Measurements from ENCODE around the gene STOX1.
"Not testable (repeated sequence)": the region's sequence is repeated elsewhere in the genome, so short reads cannot be mapped to it uniquely, and the experiment has no call there.

The STOX1 gene, protein sequence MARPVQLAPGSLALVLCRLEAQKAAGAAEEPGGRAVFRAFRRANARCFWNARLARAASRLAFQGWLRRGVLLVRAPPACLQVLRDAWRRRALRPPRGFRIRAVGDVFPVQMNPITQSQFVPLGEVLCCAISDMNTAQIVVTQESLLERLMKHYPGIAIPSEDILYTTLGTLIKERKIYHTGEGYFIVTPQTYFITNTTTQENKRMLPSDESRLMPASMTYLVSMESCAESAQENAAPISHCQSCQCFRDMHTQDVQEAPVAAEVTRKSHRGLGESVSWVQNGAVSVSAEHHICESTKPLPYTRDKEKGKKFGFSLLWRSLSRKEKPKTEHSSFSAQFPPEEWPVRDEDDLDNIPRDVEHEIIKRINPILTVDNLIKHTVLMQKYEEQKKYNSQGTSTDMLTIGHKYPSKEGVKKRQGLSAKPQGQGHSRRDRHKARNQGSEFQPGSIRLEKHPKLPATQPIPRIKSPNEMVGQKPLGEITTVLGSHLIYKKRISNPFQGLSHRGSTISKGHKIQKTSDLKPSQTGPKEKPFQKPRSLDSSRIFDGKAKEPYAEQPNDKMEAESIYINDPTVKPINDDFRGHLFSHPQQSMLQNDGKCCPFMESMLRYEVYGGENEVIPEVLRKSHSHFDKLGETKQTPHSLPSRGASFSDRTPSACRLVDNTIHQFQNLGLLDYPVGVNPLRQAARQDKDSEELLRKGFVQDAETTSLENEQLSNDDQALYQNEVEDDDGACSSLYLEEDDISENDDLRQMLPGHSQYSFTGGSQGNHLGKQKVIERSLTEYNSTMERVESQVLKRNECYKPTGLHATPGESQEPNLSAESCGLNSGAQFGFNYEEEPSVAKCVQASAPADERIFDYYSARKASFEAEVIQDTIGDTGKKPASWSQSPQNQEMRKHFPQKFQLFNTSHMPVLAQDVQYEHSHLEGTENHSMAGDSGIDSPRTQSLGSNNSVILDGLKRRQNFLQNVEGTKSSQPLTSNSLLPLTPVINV

DNA sequence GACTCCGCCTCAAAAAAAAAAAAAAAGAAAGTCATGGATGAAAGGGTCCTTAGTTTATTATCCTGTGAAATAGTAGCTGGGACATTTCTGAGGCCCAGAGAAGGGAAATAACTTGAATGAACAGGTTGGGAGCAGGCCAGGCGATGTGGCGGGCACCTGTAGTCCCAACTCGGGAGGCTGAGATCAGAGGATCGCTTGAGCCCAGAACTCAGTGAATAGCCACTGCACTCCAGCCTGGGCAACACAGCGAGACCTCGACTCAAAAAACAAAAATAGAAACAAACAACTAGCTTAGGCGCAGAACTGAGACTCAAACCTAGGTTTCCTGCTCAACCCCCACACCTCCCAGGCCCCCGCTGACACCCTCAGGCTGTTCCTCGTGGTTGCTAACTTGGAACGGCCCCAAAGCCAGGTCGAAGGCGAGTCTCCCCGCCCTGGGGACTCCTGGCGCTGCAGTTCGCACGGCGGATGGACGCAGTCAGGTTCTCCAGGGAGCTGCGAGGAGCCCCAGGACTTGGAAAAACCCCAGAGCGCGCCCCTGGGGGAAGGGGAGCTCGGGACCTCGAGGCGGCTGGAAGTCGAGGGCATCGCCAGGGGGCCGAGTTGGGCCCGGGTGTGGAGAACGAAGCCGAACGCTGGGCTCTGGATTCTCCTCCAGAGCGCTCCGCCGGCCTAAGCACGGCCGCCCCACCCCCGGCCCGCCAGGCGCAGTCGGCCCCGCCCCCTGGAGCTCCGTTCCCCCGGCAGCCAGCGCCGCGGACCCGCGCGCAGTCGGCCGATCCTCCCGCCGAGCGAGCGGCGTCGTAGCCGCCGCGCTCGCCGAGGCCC lies at the start of gene STOX1:
Gene STOX1, plus strand, starts transcription at position 768 of the 828 bp plus-strand sequence. CDS start 93 bp downstream, outside the sequence.
- no peak for DNase-seq (ENCODE audit: low spot score)

DNA sequence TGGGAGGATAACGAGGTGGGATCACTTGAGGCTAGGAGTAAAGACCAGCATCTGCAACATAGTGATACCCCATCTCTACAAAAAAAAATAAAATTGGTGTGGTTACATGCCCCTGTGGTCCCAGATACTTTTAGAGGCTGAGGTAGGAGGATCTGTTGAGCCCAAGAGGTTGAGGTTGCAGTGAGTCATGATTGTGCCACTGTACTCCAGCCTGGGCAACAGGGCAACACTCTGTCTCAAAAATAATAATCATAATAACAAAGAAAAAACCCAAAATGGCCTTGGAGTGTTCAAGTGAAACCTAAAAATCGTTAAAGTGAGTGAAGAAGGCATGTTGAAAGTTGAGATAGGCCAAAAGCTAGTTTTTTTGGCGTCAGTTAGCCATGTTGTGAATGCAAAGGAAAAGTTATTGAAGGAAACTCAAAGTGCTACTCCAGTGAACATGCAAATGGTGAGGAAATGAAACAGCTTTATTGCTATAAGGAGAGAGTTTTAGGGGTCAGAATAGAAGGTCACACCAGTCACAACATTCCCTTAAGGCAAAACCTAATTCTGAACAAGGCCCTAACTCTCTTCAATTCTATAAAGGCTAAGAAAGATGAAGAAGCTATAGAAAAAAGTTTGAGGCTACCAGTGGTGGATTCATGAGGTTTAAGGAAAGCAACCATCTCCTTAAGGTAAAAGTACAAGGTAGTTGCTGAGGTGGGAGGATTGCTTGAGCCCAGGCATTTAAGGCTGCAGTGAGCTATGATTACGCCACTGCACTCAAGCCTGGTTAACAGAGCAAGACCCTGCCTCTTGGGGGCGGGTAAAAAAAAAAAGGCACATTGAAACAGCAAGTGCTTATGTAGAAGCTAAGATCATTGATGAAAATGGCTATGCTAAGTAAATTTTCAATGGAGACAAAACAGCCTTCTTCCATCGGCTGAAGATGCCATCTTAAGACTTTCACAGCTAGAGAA lies 45.4 kb upstream of the STOX1 start:
- DNase-seq (ENCODE audit: low spot score) = no peak

DNA sequence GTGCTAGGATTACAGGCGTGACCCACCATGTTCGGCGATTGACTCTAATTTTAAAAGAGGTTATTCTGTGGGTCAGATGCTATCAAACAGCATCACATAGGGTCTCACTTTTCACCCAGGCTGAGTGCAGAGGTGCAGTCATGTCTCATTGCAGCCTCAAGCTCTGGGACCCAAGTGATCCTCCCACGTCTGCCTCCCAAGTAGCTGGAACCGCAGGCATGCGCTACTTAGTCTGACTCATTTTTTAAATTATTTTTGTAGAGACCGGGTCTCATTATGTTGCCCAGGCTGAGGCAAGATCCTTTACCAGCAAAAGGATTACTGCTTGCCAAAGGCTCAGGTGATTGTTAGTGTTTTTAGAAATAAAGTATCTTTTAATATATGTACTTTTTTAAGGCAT lies 42.9 kb upstream of the STOX1 start:
- DNase-seq (ENCODE audit: low spot score) = no peak

DNA sequence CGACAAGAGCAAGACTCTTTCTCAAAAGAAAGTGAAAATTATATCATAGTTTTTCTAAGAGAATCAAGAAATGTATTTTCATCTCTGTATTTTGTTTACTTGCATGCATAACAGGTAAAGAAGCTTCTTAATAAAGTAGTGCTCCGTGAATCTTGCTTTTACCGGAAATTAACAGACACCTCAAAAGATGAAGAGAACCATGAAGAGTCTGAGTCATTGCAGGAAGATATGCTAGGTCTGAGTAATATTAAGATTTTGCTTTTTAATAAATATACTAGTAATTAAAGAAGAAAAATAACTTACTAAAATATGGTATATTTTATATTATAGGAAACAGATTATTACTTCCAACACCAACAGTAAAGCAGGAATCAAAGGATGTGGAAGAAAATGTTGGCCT lies 39.5 kb upstream of the STOX1 start:
- no peak for DNase-seq (ENCODE audit: low spot score)

DNA sequence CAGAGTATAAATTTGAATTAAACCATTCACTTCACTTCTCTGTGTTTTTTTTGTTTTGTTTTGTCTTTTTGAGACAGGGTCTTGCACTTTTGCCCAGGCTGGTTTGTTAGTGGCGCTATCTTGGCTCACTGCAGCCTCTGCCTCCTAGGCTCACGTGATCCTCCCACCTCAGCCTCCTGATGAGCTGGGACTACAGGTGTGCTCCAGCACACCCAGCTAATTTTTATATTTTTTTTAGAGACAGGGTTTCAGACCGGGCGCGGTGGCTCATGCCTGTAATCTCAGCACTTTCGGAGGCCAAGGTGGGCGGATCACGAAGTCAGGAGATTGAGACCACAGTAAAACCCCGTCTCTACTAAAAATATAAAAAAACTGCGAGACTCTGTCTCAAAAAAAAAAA lies 36.9 kb upstream of the STOX1 start:
- DNase-seq (ENCODE audit: low spot score) = no peak

DNA sequence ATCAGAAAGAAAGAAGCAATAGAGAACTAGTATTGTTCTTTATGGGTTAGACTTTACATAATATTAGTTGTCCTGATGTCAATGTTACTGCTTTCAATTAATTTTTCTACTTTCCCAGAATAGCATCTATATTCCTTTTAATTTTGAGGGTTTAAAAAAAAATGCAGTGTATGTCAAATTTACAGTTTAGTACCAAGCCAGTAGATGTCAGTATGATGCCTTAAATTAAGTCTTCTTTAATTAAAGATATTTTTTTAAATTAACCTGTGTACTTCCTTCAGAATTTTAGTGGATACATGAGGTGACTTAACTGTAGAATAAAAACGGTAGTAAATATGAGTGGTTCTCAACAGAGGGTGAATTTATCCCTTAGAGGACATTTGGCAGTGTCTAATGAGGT lies 35.2 kb upstream of the STOX1 start:
- DNase-seq (ENCODE audit: low spot score) = no peak

DNA sequence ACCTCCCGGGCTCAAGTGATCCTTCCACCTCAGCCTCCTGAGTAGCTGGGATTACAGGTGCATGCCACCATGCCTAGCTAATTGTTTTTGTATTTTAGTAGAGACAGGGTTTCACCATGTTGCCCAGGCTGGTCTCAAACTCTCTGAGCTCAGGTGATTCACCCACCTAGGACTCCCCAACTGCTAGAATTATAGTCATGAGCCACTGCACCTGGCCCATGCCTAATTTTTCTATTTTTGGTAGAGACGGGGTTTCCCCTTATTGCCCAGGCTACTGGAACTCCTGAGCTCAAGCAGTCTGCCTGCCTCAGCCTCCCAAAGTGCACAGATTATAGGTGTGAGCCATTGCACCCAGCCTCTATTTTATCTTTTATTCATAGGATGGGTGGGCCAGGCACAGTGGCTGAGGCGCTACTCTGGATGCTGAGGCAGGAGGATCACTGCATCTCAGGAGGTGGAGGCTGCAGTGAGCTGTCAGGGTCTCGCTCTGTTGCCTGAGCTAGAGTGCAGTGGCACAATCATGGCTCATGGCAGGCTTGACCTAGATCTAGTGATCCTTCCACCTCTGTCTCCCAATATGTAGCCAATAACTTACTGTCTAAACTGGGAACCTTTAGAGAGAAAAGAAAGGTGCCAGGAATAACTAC lies 31.3 kb upstream of the STOX1 start:
- no peak for DNase-seq (ENCODE audit: low spot score)

DNA sequence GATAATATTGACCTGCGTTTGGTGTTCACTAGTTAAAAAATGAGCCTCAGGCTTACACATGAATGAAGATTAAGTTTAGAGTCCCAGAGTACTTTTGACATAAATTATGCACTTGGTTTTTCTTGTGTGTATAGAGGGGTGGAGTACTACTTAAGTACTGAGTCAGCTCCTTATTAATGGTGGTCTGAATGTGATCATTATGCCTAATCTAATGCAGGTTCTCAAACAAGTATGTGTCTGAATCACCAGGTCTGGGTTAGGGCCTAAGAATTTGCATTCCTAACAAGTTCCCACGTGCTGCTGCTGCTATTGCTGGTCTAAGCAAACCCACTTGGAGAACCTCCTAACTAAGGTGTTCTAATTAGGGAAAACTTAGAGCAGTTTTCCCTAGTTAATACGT lies 30.7 kb upstream of the STOX1 start:
- no peak for DNase-seq (ENCODE audit: low spot score)

DNA sequence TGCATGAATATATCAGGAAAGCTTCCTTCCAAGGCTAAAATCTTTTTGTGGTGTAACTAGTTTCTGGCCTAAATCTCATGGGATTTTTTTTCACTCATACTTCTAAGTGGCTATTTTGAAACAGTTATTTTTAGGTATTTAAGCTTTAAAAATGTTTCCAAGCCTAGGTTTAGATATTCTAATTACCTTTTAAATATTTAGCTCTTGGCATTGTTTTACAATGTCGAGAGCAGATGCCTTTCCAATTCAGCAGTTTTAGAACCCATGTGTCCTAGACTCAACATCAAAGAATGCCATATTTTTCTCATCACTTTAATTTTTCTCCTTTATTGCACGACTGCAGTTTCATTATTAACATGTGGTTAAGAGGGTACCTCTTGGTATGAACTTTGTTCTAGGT lies 27.1 kb upstream of the STOX1 start:
- DNase-seq (ENCODE audit: low spot score) = no peak

DNA sequence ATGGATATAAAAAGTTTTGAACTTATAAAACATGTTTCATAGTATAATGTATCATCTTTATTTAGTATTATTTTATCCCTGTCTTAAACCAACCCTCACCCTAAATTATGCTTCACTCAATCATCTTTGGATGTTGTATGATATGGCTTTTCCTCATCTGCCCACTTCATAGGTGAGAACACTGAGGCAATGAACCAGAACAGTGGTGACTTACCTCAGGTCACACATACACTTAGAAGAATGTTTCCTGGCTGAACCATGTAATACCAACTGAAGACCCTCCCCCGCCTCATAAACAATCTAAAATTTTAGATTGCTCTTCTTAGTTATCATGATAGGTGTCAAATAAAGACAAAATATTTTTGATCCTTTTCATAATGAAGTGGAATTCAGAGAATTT lies 22.6 kb upstream of the STOX1 start:
- no peak for DNase-seq (ENCODE audit: low spot score)

DNA sequence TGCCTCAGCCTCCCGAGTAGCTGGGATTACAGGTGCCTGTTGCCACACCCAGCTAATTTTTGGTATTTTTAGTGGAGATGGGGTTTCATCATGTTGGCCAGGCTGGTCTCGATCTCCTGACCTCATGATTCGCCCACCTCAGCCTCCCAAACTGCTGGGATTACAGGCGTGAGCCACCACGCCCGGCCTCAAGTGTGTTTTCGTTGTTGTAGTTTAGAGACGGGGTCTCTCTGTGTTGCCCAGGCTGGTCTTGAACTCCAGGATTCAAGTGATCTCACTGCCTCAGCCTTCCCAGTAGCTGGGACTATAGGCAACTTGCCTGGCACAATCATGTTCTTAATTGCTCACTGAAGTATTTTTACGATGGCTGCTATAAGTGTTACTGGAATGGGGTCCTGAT lies 16.5 kb upstream of the STOX1 start:
- not testable (repeated sequence) for DNase-seq (ENCODE audit: low spot score)

DNA sequence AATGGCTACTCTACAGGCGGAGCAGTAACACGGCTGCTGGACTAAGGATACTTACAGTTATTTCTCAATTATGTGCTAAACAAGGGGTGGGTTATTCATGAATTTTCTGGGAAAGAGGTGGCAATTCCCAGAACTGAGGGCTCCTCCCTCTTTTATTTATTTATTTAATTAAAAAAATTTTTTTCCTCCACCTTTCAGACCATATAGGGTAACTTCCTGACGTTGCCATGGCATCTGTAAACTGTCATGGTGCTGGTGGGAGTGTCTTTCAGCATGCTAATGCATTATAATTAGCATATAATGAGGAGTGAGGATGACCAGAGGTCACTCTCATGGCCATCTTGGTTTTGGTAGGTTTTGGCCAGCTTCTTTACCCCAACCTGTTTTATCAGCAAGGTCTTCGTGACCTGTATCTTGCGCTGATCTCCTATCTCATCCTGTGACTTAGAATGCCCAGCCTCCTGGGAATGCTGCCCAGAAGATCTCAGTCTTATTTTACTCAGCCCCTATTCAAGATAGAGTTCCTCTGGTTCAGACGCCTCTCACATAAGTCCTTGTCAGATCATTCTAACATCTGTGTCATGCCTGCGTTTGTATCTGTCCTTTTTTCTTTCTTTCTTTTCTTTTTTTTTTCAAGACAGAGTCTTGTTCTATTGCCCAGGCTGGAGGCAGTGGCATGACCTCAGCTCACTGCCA lies 15.9 kb upstream of the STOX1 start:
- DNase-seq (ENCODE audit: low spot score) = no peak

DNA sequence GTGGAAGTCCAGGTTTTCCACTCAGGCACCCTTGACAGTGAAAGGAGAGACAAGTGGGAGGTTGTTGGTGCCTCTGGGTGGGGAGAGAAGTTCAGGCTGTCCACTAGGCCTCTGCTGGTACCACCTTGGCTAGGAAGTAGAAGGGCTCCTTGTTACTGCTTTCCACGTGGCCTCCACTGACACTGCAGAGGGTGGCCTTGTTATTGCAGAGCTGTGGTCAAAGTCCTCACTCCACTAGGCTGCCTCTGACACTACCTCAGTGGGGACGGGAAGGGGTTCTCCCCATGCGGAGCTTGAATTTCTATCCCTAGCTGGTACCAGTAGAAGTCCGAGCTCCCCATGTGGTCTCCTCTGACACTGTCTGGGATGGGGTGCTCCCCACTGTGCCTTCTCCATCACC lies 14.9 kb upstream of the STOX1 start:
- DNase-seq (ENCODE audit: low spot score) = no peak

DNA sequence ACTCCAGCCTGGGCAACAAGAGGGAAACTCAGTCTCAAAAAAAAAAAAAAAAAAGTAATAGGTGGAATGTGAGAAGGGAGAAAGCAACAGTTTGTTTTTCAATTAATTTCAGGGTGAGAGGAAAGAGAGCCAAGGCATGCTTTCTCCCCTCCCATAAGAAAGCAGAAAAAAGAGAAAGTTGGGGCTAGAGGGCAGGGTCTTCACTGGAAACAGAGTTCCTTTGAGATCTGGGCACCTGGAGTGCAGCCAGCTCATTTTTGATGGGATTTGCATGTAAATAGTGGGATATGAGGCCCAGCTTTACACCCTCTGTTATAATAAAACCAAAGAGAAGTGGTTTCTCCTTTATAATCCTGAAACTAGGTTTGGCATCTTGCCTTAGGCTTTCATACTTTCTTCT lies 13.8 kb upstream of the STOX1 start:
- DNase-seq (ENCODE audit: low spot score) = peak; percentile 63

DNA sequence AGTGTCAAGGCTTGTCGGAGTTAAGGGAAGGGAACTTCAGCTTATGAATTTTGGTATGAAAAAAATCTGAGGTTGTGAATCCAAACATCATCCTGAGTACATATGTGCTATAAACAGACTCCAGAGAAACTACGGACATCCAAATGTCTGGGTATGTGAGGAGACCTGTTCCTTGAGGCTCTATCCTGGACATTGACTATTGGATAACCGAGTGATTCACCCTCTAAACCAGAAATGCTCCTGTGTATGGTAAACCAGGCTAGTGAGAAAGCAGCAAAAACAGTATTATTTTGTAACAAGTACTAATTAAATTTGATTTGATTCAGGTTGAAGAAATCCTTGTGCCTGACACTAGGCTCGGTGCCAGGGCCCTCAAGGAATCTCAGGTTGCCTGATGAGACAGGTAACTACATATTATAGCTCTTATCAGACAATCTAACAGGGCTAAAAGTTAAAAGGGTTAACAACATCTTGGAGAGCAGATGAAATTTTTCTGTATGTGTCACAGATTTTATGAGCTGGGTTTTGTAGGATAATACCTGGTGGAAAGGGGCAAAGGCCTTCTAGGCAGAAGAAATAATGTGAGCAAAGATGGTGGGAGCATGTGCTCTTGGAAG lies 10.4 kb upstream of the STOX1 start:
- no peak for DNase-seq (ENCODE audit: low spot score)

DNA sequence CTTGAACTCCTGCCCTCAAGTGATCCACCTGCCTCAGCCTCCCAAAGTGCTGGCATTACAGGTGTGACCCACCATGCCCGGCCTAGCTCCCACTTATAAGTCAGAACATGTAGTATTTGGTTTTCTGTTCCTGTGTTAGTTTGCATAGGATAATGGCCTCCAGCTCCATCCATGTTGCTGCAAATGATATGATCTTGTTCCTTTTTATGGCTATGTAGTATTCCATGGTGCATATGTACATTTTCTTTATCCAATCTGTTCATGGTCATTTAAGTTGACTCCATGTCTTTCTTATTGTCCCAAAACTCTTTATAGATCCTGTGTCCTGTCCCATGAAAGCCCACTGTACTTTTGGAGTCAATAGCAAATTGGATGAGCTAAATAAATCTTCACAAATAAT lies 7.0 kb upstream of the STOX1 start:
- DNase-seq (ENCODE audit: low spot score) = not testable (repeated sequence)

DNA sequence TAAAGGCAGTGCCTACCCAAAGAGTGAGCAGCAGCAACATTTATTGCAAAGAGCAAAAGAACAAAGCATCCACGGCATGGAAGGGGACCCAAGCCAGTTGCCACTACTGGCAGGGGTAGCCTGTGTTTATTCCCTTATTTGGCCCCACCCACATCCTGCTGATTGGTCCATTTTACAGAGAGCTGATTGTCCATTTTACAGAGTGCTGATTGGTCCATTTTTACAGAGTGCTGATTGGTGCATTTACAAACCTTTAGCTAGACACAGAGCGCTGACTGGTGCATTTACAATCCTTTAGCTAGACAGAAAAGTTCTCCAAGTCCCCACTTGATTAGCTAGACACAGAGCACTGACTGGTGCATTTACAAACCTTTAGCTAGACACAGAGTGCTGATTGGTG lies 4.7 kb upstream of the STOX1 start:
- not testable (repeated sequence) for DNase-seq (ENCODE audit: low spot score)

DNA sequence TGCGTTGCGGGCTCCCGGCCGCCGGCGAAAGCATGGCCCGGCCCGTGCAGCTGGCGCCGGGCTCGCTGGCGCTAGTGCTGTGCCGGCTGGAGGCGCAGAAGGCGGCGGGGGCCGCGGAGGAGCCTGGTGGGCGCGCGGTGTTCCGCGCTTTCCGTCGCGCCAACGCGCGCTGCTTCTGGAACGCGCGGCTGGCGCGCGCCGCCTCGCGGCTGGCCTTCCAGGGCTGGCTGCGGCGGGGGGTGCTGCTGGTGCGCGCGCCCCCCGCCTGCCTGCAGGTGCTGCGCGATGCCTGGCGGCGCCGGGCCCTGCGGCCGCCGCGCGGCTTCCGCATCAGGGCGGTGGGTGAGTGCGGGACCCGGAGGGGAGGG lies 245 bp downstream of the STOX1 start:
- not testable (repeated sequence) for DNase-seq (ENCODE audit: low spot score)

DNA sequence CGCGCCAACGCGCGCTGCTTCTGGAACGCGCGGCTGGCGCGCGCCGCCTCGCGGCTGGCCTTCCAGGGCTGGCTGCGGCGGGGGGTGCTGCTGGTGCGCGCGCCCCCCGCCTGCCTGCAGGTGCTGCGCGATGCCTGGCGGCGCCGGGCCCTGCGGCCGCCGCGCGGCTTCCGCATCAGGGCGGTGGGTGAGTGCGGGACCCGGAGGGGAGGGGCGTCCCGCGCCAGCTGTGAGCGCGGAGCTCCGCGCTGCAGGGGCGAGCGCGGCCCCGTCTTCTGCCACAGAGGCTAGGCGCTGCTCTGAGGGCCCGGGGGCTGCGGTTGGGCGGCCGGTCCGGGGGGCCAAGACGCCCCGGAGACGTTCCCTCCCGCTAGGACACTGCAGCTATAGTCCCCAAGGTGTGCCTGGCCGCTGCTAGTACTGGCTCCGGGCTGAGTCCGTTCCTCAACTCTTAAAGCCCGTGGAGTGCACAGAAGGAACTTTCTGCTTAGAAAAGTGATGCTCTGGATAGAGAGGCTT lies 811 bp downstream of the STOX1 start:
- DNase-seq (ENCODE audit: low spot score) = not testable (repeated sequence)
